HG03139 (cell line): Measurements from ENCODE around the gene GREM2.

Source experiments
- ATAC-seq: cut with Tn5 transposase; IDR thresholded peaks from one replicate; pipeline ENCODE4 v1.9.1; 2021; ENCODE audit not compliant: unreplicated experiment

GREM2 gene

GRCh38 chr1:240462766-240463395 lies 149.1 kb downstream of the GREM2 start:
- ATAC-seq, result no peak

- ATAC-seq, result no peak
These were observed 149.7 kb downstream of the GREM2 start for GRCh38 chr1:240462277-240462676.

GRCh38 chr1:240457203-240457602 lies 154.8 kb downstream of the GREM2 start:
- no peak for ATAC-seq

- ATAC-seq, result no peak
These were observed 156.6 kb downstream of the GREM2 start for GRCh38 chr1:240455228-240455821.

- ATAC-seq, result no peak
These were observed 166.6 kb downstream of the GREM2 start for GRCh38 chr1:240445369-240445768.

- ATAC-seq, result no peak
These were observed 170.3 kb downstream of the GREM2 start for GRCh38 chr1:240441669-240442068.
